Activated T-cell treated with anti-CD3 and anti-CD28 coated beads for 24 hours (primary cell): Measurements from ENCODE around the gene LSM3.
"Not testable (repeated sequence)": the region's sequence is repeated elsewhere in the genome, so short reads cannot be mapped to it uniquely, and the experiment has no call there.

Source experiments
- DNase-seq: peaks from one replicate; pipeline ENCODE4 v3.0.0-alpha.2; 2020; ENCODE audit warnings: low read depth

Gene LSM3

GRCh38 chr3:14222900-14223594 is 44.4 kb downstream of the LSM3 start:
- no peak for DNase-seq

GRCh38 chr3:14223595-14223994 is 45.0 kb downstream of the LSM3 start:
- DNase-seq = no peak

- no peak for DNase-seq
These were observed 46.3 kb downstream of the LSM3 start for GRCh38 chr3:14224895-14225294.

- no peak for DNase-seq
These were observed 46.8 kb downstream of the LSM3 start for GRCh38 chr3:14225421-14225820.

- not testable (repeated sequence) for DNase-seq
These were observed 47.7 kb downstream of the LSM3 start for GRCh38 chr3:14226351-14226750.

GRCh38 chr3:14227856-14228255 is 49.2 kb downstream of the LSM3 start:
- DNase-seq = no peak

GRCh38 chr3:14228681-14229470 is 50.3 kb downstream of the LSM3 start:
- DNase-seq = no peak

- not testable (repeated sequence) for DNase-seq
These were observed 51.1 kb downstream of the LSM3 start for GRCh38 chr3:14229695-14230094.

- no peak for DNase-seq
These were observed 52.1 kb downstream of the LSM3 start for GRCh38 chr3:14230729-14231128.

- no peak for DNase-seq
These were observed 52.8 kb downstream of the LSM3 start for GRCh38 chr3:14231145-14231990.

- DNase-seq = no peak
These were observed 53.4 kb downstream of the LSM3 start for GRCh38 chr3:14231998-14232501.

GRCh38 chr3:14234251-14235002 is 55.8 kb downstream of the LSM3 start:
- no peak for DNase-seq

- DNase-seq = no peak
These were observed 56.6 kb downstream of the LSM3 start for GRCh38 chr3:14235003-14235911.

GRCh38 chr3:14235912-14236295 is 57.3 kb downstream of the LSM3 start:
- no peak for DNase-seq

GRCh38 chr3:14236902-14237301 is 58.3 kb downstream of the LSM3 start:
- no peak for DNase-seq

- no peak for DNase-seq
These were observed 58.8 kb downstream of the LSM3 start for GRCh38 chr3:14237457-14237856.

- no peak for DNase-seq
These were observed 59.7 kb downstream of the LSM3 start for GRCh38 chr3:14238356-14238755.

- no peak for DNase-seq
These were observed 60.3 kb downstream of the LSM3 start for GRCh38 chr3:14238930-14239329.

GRCh38 chr3:14239940-14240339 is 61.3 kb downstream of the LSM3 start:
- DNase-seq = no peak

GRCh38 chr3:14240366-14240765 is 61.7 kb downstream of the LSM3 start:
- DNase-seq = no peak

- DNase-seq = no peak
These were observed 63.1 kb downstream of the LSM3 start for GRCh38 chr3:14241716-14242115.
